ENCODE results near the gene SLC6A5.

SLC6A5 gene

DNA sequence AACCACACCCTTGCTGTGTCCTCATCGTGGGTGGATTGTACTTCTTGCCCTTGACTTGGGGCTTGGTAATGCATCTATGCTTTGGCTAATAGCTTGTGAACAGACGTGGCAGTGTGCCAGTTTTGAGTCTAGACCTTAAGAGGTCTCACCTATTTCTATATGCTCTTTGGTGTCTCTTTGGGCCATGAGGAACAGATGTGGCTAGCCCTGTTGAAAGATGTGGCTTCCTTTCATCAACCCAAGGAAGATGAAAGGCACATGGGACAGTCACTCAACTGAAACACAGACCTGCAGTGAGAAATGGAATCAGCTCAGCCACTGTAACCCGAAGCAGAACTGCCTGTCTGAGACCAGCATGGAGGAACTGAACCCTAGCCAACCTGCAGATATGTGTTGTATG is 62.0 kb downstream of the SLC6A5 start:
- H3K27ac ChIP-seq: no peak overlapping the region
- TF ChIP-seq EZH2 (IDR thresholded peaks at IDR 0.05) (no peak), POLR2AphosphoS5 (IDR thresholded peaks at IDR 0.05; ENCODE audit: borderline replicate concordance, low read depth, low read length) (no peak), FOXP2 (optimal IDR thresholded peaks at IDR 0.05; ENCODE audit: control extremely low read depth, extremely low read length, insufficient read depth) (no peak)

DNA sequence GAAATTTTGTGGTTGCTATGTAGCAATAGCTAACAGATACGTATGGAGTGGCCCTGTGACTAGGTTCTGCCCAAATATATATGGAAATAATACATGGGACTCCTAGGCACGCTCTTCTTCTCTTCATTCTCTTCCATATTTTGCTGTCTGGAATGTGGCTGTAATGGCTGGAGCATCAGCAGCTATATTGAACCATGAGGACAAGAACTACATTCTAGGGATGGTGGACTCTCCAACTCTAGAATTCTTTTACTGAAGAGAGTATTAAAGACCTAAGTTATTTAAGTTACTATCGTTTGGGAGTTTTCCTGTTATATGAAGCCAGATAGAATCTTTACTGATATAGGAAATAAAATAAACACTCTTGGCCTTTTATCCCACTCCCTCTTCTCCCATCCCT is 62.4 kb downstream of the SLC6A5 start:
- no peak overlapping the region for H3K4me3 ChIP-seq
- TF ChIP-seq EZH2 (IDR thresholded peaks at IDR 0.05): no peak
- H3K9me3 ChIP-seq (ENCODE audit: low read depth, low read length): no peaks in the 10 kb centered on the region
- H3K9ac ChIP-seq (ENCODE audit: insufficient read length): no peak overlapping the region
- no peak for DNase-seq (ENCODE audit: low read depth, low spot score)
- H3K27ac ChIP-seq: no peak overlapping the region
- no peaks in the 10 kb centered on the region for H3K36me3 ChIP-seq (ENCODE audit: insufficient read depth, low read length)

More for the DNA sequence above, 62.0 kb downstream of the SLC6A5 start:
- Histone ChIP-seq H3K9me3 (ENCODE audit: low read depth, low read length) (no peaks in the 10 kb centered on the region), H3K36me3 (ENCODE audit: insufficient read depth, low read length) (no peaks in the 10 kb centered on the region), H3K9ac (ENCODE audit: insufficient read length) (no peak overlapping the region), H3K4me3 (no peak overlapping the region)
- DNase-seq (ENCODE audit: low read depth, low spot score): no peak

DNA sequence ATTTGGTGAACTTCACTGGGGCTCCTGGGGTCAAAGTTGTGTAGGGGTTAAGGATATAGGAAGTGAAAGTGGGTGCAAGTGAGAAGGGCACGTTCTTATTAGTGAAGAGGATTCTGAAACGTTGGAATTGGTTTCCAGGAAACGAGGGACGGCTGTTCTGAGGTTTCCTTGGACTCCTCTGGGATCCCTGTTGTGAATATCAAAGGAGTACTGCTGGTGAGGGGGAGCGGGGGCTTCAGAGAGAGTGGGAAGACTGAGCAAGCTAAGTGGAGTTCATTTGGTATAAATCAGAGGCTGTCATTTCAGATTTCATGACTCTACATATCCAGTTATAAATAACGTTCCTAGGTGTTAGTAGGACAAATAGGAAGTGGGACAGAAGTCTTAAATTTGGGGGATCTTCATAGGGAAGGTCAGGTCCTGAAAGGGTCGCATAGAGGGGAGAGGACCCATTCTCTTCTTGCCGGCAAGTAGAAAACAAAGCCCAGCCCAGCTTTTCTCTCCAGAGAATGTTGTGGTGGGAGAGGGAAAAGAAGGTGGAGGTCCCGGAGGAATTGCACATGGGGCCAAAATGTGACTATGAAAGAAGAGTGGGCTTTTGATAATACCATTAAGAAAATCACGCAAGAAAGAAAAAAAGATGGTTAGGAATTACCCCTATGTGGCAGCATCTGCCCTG is 68.9 kb downstream of the SLC6A5 start:
- peak overlapping the region; percentile 73 for H3K4me3 ChIP-seq
- no peak overlapping the region for H3K9ac ChIP-seq (ENCODE audit: insufficient read length)
- no peaks in the 10 kb centered on the region for H3K9me3 ChIP-seq (ENCODE audit: low read depth, low read length)
- DNase-seq (ENCODE audit: low read depth, low spot score): no peak
- TF ChIP-seq POLR2AphosphoS5 (IDR thresholded peaks at IDR 0.05; ENCODE audit: borderline replicate concordance, low read depth, low read length): no peak
- TF ChIP-seq FOXP2 (optimal IDR thresholded peaks at IDR 0.05; ENCODE audit: control extremely low read depth, extremely low read length, insufficient read depth): no peak
- TF ChIP-seq EZH2 (IDR thresholded peaks at IDR 0.05): no peak
- H3K36me3 ChIP-seq (ENCODE audit: insufficient read depth, low read length): no peaks in the 10 kb centered on the region
- H3K27ac ChIP-seq: no peak overlapping the region

GRCh38 chr11:20668844-20669819 is 69.7 kb downstream of the SLC6A5 start, which contains the start of gene NELL1:
TSS of gene NELL1 (plus strand) at chr11:20669586.
- peak within 1 kb of the TSS; percentile 73 for H3K4me3 ChIP-seq
- TF ChIP-seq POLR2AphosphoS5 (IDR thresholded peaks at IDR 0.05; ENCODE audit: borderline replicate concordance, low read depth, low read length) (no peak), FOXP2 (optimal IDR thresholded peaks at IDR 0.05; ENCODE audit: control extremely low read depth, extremely low read length, insufficient read depth) (no peak), EZH2 (IDR thresholded peaks at IDR 0.05) (peak; percentile 46)
- H3K36me3 ChIP-seq (ENCODE audit: insufficient read depth, low read length): no peaks in the 10 kb centered on the region
- no peak within 1 kb of the TSS for H3K9ac ChIP-seq (ENCODE audit: insufficient read length)
- no peaks in the 10 kb centered on the region for H3K9me3 ChIP-seq (ENCODE audit: low read depth, low read length)
- H3K27ac ChIP-seq: no peak within 1 kb of the TSS
- no peak for DNase-seq (ENCODE audit: low read depth, low spot score)

- no peaks in the 10 kb centered on the region for H3K36me3 ChIP-seq (ENCODE audit: insufficient read depth, low read length)
- H3K9ac ChIP-seq (ENCODE audit: insufficient read length): no peak overlapping the region
- TF ChIP-seq POLR2AphosphoS5 (IDR thresholded peaks at IDR 0.05; ENCODE audit: borderline replicate concordance, low read depth, low read length) (no peak), EZH2 (IDR thresholded peaks at IDR 0.05) (peak; percentile 73), FOXP2 (optimal IDR thresholded peaks at IDR 0.05; ENCODE audit: control extremely low read depth, extremely low read length, insufficient read depth) (no peak)
- peak overlapping the region; percentile 73 for H3K4me3 ChIP-seq
- H3K27ac ChIP-seq: no peak overlapping the region
- no peaks in the 10 kb centered on the region for H3K9me3 ChIP-seq (ENCODE audit: low read depth, low read length)
- DNase-seq (ENCODE audit: low read depth, low spot score): no peak
Measured at GRCh38 chr11:20669820-20670684, 70.6 kb downstream of the SLC6A5 start.

GRCh38 chr11:20670932-20671403 is 71.6 kb downstream of the SLC6A5 start:
- DNase-seq (ENCODE audit: low read depth, low spot score): no peak
- H3K9me3 ChIP-seq (ENCODE audit: low read depth, low read length): no peaks in the 10 kb centered on the region
- TF ChIP-seq FOXP2 (optimal IDR thresholded peaks at IDR 0.05; ENCODE audit: control extremely low read depth, extremely low read length, insufficient read depth): no peak
- TF ChIP-seq POLR2AphosphoS5 (IDR thresholded peaks at IDR 0.05; ENCODE audit: borderline replicate concordance, low read depth, low read length): no peak
- no peak for TF ChIP-seq EZH2 (IDR thresholded peaks at IDR 0.05)
- H3K27ac ChIP-seq: no peak overlapping the region
- no peak overlapping the region for H3K9ac ChIP-seq (ENCODE audit: insufficient read length)
- no peaks in the 10 kb centered on the region for H3K36me3 ChIP-seq (ENCODE audit: insufficient read depth, low read length)
- no peak overlapping the region for H3K4me3 ChIP-seq

DNA sequence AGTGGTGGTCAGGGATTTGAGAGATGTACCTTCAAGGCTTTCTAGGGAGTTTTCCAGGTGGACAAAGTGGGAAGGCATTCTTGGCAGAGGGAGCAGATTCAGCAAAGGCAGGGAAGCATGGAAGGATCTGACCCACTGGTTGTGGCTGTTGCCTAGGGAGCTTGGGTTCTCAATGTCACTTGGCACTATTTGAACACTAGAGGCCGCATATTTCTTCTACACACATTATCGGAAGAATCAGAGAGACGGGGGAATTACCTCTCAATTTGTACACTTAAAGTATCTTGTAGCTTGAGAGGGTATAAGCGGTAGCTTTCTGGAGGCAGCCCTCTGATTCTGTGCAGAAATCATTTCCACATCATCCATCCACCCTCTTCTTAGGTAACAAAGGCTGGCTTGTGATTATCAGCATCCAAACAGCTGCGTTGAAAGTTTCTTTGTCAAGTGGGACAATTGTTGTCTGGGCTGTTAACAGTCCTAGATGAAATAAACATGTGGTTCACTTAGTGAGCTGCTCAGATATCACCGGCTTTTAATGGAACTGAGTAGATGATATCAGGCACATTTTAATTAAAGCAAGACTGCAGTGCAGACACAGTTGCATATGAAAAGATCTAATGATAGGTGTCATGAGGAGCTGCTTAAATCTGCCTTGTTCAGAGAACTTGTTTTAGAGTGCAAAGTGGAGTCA is 72.6 kb downstream of the SLC6A5 start:
- H3K36me3 ChIP-seq (ENCODE audit: insufficient read depth, low read length): no peaks in the 10 kb centered on the region
- no peak overlapping the region for H3K4me3 ChIP-seq
- H3K9ac ChIP-seq (ENCODE audit: insufficient read length): no peak overlapping the region
- H3K27ac ChIP-seq: no peak overlapping the region
- no peaks in the 10 kb centered on the region for H3K9me3 ChIP-seq (ENCODE audit: low read depth, low read length)
- no peak for DNase-seq (ENCODE audit: low read depth, low spot score)
- TF ChIP-seq FOXP2 (optimal IDR thresholded peaks at IDR 0.05; ENCODE audit: control extremely low read depth, extremely low read length, insufficient read depth) (no peak), POLR2AphosphoS5 (IDR thresholded peaks at IDR 0.05; ENCODE audit: borderline replicate concordance, low read depth, low read length) (no peak), EZH2 (IDR thresholded peaks at IDR 0.05) (no peak)

Data from SK-N-MC (cell line).